ENCODE data around the gene PPP3CA. TPM values are rescaled to one million over a fixed set of nuclear protein-coding genes. Genes with fewer than 3 reads are reported as not detected.
A peak's percentile ranks its signal among the peaks of the same experiment; 100 is the strongest.

Gene PPP3CA
- total RNA-seq, 1 donor from 2014 or later, result 48.0 TPM

DNA sequence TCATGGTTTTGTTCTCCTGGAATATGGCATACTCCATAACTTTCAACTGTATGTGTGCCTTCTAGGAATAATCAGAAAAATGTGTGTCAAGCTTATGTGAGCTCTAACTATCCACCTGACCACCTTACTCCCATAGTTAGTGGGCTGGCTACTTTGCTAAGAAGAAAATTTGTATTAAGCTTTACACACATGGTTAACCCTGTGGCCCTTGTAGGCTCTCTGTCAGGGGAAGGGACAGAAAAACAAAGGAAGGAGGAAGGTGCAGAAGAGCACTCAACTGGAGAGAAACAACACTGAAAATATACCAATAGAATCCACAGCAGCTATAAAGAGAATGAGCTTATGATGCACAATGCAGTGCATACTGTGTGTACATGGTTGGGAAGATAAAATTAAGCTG lies 84.6 kb downstream of the PPP3CA start:
- ATAC-seq (no peak), DNase-seq (no peak)
- Histone ChIP-seq H3K27ac (no peak overlapping the region), H3K27me3 (no peaks in the 10 kb centered on the region), H3K36me3 (no peaks in the 10 kb centered on the region), H3K4me3 (no peak overlapping the region), H3K9me3 (no peaks in the 10 kb centered on the region), H3K4me1 (peaks cover 21% of the 10 kb centered on the region)
- TF ChIP-seq, protein P1, sequence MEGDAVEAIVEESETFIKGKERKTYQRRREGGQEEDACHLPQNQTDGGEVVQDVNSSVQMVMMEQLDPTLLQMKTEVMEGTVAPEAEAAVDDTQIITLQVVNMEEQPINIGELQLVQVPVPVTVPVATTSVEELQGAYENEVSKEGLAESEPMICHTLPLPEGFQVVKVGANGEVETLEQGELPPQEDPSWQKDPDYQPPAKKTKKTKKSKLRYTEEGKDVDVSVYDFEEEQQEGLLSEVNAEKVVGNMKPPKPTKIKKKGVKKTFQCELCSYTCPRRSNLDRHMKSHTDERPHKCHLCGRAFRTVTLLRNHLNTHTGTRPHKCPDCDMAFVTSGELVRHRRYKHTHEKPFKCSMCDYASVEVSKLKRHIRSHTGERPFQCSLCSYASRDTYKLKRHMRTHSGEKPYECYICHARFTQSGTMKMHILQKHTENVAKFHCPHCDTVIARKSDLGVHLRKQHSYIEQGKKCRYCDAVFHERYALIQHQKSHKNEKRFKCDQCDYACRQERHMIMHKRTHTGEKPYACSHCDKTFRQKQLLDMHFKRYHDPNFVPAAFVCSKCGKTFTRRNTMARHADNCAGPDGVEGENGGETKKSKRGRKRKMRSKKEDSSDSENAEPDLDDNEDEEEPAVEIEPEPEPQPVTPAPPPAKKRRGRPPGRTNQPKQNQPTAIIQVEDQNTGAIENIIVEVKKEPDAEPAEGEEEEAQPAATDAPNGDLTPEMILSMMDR (IDR thresholded peaks at IDR 0.05), result no peak
- intact Hi-C loops (cut with DNase I), result no loop called here

DNA sequence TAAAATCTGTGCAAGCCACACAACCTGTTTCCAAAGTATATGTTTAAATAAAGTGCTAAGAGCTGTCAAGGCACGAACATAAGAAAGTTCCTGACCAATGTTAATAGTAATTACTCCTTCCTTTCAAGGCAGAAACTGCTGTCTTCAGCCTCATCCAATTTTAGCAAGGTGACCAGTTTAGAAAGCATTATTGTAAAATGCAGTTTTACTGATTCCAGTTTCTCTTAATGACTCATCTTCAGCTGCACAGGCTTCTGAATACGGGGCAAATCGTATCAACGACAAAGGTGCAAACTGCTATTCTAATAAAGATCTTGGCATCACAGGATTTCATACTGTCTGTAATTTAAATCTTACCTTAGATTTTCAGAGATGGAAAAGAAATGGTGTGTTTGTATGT lies 87.5 kb downstream of the PPP3CA start:
- no peak for ATAC-seq
- H3K27me3 ChIP-seq, result no peaks in the 10 kb centered on the region
- no peaks in the 10 kb centered on the region for H3K36me3 ChIP-seq
- intact Hi-C loops (cut with DNase I), result no loop called here
- no peak overlapping the region for H3K27ac ChIP-seq
- peaks cover 21% of the 10 kb centered on the region for H3K4me1 ChIP-seq
- TF ChIP-seq, protein P1 (IDR thresholded peaks at IDR 0.05), result no peak
- DNase-seq, result no peak
- H3K9me3 ChIP-seq, result no peaks in the 10 kb centered on the region
- no peak overlapping the region for H3K4me3 ChIP-seq

DNA sequence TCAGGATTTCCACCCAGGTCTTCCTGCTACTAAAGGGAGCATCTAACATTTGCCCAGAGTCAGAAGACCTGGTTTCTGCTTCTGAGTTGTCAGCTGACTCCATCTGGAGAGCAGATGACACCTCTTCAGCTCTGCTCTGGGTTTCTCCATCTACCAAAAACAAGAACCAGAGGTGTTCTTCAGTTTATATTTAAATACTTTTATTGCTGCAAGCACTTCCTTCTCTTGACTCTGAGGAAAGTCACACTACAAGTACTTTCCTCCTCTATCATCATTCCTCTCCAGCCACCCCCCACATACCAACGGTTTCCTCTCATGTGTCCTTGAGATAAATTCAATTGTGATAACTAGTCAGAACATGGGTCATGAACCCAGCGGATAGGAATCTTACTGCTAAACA lies 88.4 kb downstream of the PPP3CA start:
- no peak overlapping the region for H3K27ac ChIP-seq
- peaks cover 21% of the 10 kb centered on the region for H3K4me1 ChIP-seq
- H3K4me3 ChIP-seq, result no peak overlapping the region
- H3K36me3 ChIP-seq, result no peaks in the 10 kb centered on the region
- peak; percentile 48 for ATAC-seq
- H3K9me3 ChIP-seq, result no peaks in the 10 kb centered on the region
- intact Hi-C loops (cut with DNase I), result no loop called here
- TF ChIP-seq, protein P1 (IDR thresholded peaks at IDR 0.05), result no peak
- DNase-seq, result no peak
- no peaks in the 10 kb centered on the region for H3K27me3 ChIP-seq

DNA sequence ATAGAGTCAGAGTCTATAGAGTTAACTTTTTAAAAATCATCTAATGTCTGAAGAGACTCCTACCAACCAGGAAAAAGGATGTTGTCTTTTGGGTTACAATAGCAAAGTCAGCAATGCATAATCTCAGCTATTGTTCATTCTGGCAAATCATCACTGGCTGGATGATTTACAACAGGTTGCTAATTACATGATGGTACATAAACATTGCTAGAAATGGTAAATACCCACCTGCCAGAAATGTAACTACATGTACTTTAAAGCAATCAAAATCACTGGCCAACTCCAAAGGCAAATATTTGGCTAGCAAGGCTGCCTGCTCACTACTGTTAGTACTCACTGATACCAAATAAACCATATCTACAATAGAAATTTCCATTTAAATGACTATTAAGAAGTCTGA lies 91.1 kb downstream of the PPP3CA start:
- Histone ChIP-seq H3K27ac (no peak overlapping the region), H3K27me3 (no peaks in the 10 kb centered on the region), H3K9me3 (no peaks in the 10 kb centered on the region), H3K4me1 (peaks cover 27% of the 10 kb centered on the region), H3K4me3 (no peak overlapping the region), H3K36me3 (no peaks in the 10 kb centered on the region)
- intact Hi-C loops (cut with DNase I), result no loop called here
- no peak for DNase-seq
- ATAC-seq, result no peak
- TF ChIP-seq, protein P1 (IDR thresholded peaks at IDR 0.05), result no peak

DNA sequence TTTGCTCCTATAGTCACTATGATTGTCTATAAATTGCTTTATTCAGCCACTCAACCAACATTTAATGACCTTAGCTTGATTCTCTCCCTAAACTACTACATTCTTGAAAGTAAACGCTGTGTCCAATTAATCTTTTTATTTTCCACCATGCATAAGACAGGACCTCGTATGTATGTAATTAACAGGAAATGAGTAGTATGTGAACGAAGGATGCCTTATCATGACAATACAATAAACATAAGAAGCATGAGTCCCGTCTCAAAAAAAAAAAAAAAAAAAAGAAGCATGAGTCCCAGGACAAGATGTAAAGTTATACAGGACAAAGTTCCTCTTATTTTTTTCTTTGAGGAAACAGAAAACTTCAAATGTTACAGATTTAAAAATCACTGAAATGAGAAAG lies 92.5 kb downstream of the PPP3CA start:
- Histone ChIP-seq H3K27me3 (no peaks in the 10 kb centered on the region), H3K9me3 (no peaks in the 10 kb centered on the region), H3K4me1 (peaks cover 19% of the 10 kb centered on the region), H3K27ac (no peak overlapping the region), H3K4me3 (no peak overlapping the region), H3K36me3 (no peaks in the 10 kb centered on the region)
- TF ChIP-seq, protein P1 (IDR thresholded peaks at IDR 0.05), result no peak
- DNase-seq, result no peak
- no peak for ATAC-seq
- intact Hi-C loops (cut with DNase I), result no loop called here

DNA sequence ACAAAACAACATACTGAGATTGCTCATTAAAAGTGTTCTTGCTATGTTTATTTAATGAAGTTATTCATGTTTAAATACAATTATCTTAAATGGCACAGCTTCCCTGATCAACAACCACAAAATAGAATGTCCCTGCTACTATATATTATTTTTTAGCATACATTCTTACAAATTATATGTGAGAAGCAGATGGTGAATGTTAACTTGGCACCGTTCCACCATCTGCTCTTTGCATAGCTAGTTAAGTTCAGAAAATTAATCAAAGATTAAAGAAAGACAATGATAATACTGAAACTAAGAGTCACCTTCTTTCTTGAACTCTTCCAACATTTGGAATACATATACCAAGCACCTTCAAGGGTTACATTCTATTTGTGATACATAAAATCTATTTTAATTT lies 94.2 kb downstream of the PPP3CA start:
- Histone ChIP-seq H3K36me3 (no peaks in the 10 kb centered on the region), H3K27ac (no peak overlapping the region), H3K4me1 (peaks cover 8% of the 10 kb centered on the region), H3K9me3 (no peaks in the 10 kb centered on the region), H3K27me3 (no peaks in the 10 kb centered on the region), H3K4me3 (no peak overlapping the region)
- intact Hi-C loops (cut with DNase I), result no loop called here
- no peak for ATAC-seq
- TF ChIP-seq, protein P1 (IDR thresholded peaks at IDR 0.05), result no peak
- no peak for DNase-seq
